HG03139 (cell line): ENCODE results near the gene TDRD7.

Source experiments
- ATAC-seq: cut with Tn5 transposase; IDR thresholded peaks from one replicate; pipeline ENCODE4 v1.9.1; 2021; ENCODE audit not compliant: unreplicated experiment

The TDRD7 gene

GRCh38 chr9:97387936-97388684, 23.8 kb upstream of the TDRD7 start:
- no peak for ATAC-seq

- ATAC-seq = peak; percentile 46
Observed at GRCh38 chr9:97388721-97389238, 23.1 kb upstream of the TDRD7 start.

GRCh38 chr9:97389249-97389648, 22.6 kb upstream of the TDRD7 start:
- no peak for ATAC-seq

GRCh38 chr9:97390791-97391406, 21.0 kb upstream of the TDRD7 start:
- no peak for ATAC-seq

- ATAC-seq = no peak
Observed at GRCh38 chr9:97394881-97395280, 17.0 kb upstream of the TDRD7 start.

- no peak for ATAC-seq
Observed at GRCh38 chr9:97395745-97396144, 16.2 kb upstream of the TDRD7 start.

- ATAC-seq = no peak
Observed at GRCh38 chr9:97396256-97396655, 15.6 kb upstream of the TDRD7 start.

GRCh38 chr9:97397220-97397619, 14.7 kb upstream of the TDRD7 start:
- ATAC-seq = peak; percentile 45

GRCh38 chr9:97398999-97399758, 12.7 kb upstream of the TDRD7 start:
- ATAC-seq = peak; percentile 58

- no peak for ATAC-seq
Observed at GRCh38 chr9:97403746-97404316, 8.1 kb upstream of the TDRD7 start.

- no peak for ATAC-seq
Observed at GRCh38 chr9:97405551-97405950, 6.3 kb upstream of the TDRD7 start.

GRCh38 chr9:97406620-97407177, 5.2 kb upstream of the TDRD7 start:
- ATAC-seq = no peak

- no peak for ATAC-seq
Observed at GRCh38 chr9:97408562-97408961, 3.3 kb upstream of the TDRD7 start.

GRCh38 chr9:97411440-97411788, 482 bp upstream of the TDRD7 start:
- ATAC-seq = no peak

- peak; percentile 10 for ATAC-seq
Observed at GRCh38 chr9:97412626-97413385, 910 bp downstream of the TDRD7 start.

- no peak for ATAC-seq
Observed at GRCh38 chr9:97413462-97413861, 1.6 kb downstream of the TDRD7 start.

- no peak for ATAC-seq
Observed at GRCh38 chr9:97415146-97415545, 3.2 kb downstream of the TDRD7 start.

GRCh38 chr9:97418880-97419279, 7.0 kb downstream of the TDRD7 start:
- ATAC-seq = no peak

GRCh38 chr9:97419309-97419867, 7.5 kb downstream of the TDRD7 start:
- ATAC-seq = no peak

- ATAC-seq = no peak
Observed at GRCh38 chr9:97425336-97425972, 13.6 kb downstream of the TDRD7 start.
